ENCODE measurements around the gene SPDYE3.
A peak's percentile ranks its signal among the peaks of the same experiment; 100 is the strongest.
"Not testable (repeated sequence)": the region's sequence is repeated elsewhere in the genome, so short reads cannot be mapped to it uniquely, and the experiment has no call there.

SPDYE3 gene

GRCh38 chr7:100325671-100326070, 18.2 kb downstream of the SPDYE3 start:
- H3K4me3 ChIP-seq (replicated peaks; ENCODE audit: low read depth, low read length); DNase-seq (ENCODE audit: low read depth): not testable (repeated sequence)

- not testable (repeated sequence) for H3K4me3 ChIP-seq (replicated peaks; ENCODE audit: low read depth, low read length); DNase-seq (ENCODE audit: low read depth)
Measured at GRCh38 chr7:100326914-100327313, 19.4 kb downstream of the SPDYE3 start.

DNA sequence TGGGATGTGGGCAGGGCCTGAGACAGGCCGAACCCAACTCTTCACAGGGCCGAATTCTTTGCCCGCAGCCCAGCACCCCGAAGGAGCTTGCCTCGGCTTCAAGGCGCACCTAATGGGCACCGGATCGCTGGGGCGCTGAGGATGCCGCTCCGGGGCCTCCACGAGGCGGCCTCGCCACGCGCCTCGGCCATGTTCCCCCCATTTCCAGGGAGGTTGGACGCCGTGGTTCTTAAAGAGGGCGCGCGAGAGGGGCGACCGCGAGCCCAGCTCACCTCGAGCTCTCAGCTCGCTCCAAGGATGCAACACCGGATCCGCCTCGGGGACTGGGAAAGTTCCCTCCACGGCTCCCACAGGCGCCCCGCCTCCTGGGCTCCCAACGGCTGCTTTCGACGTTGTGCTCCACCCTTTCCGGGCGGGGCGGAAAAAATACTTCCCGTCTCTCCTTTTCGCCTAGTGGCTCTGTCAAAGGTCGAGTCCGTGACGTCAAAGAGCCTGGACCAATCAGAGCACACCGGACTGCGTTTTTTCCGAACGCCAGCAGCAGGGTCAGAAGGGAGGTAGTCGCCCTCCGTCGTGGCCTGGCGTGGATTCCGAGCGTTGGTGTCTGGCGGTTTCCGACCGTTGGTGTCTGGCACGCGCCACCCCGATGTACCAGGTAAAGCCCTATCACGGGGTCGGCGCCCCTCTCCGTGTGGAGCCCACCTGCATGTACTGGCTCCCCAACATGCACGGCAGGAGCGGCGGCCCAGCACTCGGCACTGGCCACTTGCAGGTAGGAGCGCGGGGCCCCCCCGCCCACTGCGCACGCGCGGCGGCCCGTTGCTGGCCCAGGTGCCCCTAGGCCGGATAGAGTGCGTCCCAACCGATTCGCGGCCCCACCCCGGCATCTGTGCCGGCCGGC, 28.3 kb downstream of the SPDYE3 start:
- peak overlapping the region; percentile 68 for H3K4me3 ChIP-seq (replicated peaks; ENCODE audit: low read depth, low read length)
- peak; percentile 94 for DNase-seq (ENCODE audit: low read depth)

DNA sequence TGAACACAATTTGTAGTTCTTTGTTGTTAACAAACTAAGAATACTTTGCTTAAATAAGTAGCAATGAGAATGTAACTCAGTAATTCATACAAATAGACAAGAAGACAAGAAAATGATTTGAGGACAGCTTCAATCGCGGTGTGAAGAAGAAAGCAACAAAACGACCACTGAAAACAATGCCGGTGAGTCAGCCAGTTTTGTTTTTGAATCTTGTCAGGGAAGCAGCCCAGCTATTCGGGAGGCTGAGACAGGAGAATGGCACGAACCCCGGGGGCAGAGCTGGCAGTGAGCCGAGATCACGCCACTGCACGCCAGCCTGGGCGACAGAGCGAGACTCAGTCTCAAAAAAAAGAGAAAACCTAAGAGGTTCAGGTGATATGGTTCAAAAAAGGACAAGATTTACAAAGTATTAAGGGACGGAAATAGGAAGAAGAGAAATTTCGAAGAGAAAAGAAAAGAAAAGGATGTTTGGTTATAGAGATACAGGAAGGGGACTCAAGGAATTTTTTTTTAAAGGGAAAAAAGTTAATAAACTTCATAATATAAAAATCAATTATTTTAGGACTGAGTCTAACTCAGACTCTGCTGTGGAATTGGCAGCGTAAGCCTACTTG, 30.7 kb downstream of the SPDYE3 start:
- not testable (repeated sequence) for H3K4me3 ChIP-seq (replicated peaks; ENCODE audit: low read depth, low read length)
- peak; percentile 23 for DNase-seq (ENCODE audit: low read depth)

- not testable (repeated sequence) for H3K4me3 ChIP-seq (replicated peaks; ENCODE audit: low read depth, low read length); DNase-seq (ENCODE audit: low read depth)
Measured at GRCh38 chr7:100341286-100341685, 33.8 kb downstream of the SPDYE3 start.

DNA sequence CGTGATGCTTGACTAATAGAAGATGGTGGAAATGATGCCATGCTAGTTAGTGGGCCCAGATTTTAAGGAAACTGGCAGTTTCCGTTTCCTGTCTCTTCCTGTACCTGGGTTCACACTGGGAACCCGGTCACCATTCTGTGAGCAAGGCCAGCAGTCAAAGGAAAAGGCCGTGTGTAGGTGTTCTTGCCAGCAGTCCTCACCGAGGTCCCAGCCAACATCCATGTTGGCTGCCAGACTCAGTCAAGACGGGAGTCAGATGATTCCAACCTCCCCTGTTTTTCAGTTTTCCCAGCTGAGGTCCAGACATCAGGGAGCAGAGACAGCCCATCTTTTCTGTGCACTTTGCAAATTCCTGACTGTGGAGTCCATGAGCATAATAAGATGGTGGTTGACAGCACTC, 35.3 kb downstream of the SPDYE3 start:
- H3K4me3 ChIP-seq (replicated peaks; ENCODE audit: low read depth, low read length), result no peak overlapping the region
- no peak for DNase-seq (ENCODE audit: low read depth)
- TF ChIP-seq, protein P1, sequence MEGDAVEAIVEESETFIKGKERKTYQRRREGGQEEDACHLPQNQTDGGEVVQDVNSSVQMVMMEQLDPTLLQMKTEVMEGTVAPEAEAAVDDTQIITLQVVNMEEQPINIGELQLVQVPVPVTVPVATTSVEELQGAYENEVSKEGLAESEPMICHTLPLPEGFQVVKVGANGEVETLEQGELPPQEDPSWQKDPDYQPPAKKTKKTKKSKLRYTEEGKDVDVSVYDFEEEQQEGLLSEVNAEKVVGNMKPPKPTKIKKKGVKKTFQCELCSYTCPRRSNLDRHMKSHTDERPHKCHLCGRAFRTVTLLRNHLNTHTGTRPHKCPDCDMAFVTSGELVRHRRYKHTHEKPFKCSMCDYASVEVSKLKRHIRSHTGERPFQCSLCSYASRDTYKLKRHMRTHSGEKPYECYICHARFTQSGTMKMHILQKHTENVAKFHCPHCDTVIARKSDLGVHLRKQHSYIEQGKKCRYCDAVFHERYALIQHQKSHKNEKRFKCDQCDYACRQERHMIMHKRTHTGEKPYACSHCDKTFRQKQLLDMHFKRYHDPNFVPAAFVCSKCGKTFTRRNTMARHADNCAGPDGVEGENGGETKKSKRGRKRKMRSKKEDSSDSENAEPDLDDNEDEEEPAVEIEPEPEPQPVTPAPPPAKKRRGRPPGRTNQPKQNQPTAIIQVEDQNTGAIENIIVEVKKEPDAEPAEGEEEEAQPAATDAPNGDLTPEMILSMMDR (IDR thresholded peaks at IDR 0.05; ENCODE audit: low read length, missing control alignments), result no peak

GRCh38 chr7:100344124-100344559, 36.6 kb downstream of the SPDYE3 start:
- H3K4me3 ChIP-seq (replicated peaks; ENCODE audit: low read depth, low read length); DNase-seq (ENCODE audit: low read depth): not testable (repeated sequence)

DNA sequence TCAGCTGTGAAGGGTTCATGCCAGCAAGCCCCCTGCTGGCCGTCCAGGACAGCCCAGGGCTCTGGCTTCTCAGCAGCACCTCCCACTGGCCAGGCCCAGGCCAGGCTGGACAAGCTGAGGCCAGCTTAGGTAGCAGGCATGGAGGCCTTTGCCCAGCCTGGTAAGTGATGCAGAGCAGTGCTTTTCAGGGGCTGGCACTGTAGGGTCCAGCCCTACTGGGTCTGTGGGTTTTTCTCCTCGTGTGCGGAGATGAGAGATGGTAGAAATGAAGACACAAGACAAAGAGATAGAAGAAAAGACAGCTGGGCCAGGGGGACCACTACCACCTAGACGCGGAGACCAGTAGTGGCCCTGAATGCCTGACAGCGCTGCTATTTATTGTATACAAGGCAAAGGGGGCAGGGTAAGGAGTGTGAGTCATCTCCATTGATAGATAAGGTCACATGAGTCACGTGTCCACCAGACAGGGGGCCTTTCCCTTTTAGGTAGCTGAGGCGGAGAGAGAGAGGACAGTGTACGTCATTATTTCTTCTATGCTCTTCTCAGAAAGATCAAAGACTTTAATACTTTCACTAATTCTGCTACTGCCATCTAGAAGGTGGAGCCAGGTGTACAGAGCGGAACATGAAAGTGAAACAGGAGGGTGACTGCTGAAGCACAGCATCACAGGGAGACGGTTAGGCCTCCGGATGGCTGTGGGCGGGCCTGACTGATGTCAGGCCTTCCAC, 37.2 kb downstream of the SPDYE3 start:
- H3K4me3 ChIP-seq (replicated peaks; ENCODE audit: low read depth, low read length), result not testable (repeated sequence)
- DNase-seq (ENCODE audit: low read depth), result peak; percentile 76

GRCh38 chr7:100345288-100345672, 37.8 kb downstream of the SPDYE3 start:
- TF ChIP-seq, protein P1 (IDR thresholded peaks at IDR 0.05; ENCODE audit: low read length, missing control alignments), result peak; percentile 37
- DNase-seq (ENCODE audit: low read depth), result peak; percentile 67
- H3K4me3 ChIP-seq (replicated peaks; ENCODE audit: low read depth, low read length), result not testable (repeated sequence)

More for the DNA sequence above, 37.2 kb downstream of the SPDYE3 start:
- TF ChIP-seq, protein P1 (IDR thresholded peaks at IDR 0.05; ENCODE audit: low read length, missing control alignments), result peak; percentile 40

GRCh38 chr7:100346921-100347320, 39.4 kb downstream of the SPDYE3 start:
- TF ChIP-seq, protein P1 (IDR thresholded peaks at IDR 0.05; ENCODE audit: low read length, missing control alignments), result no peak
- H3K4me3 ChIP-seq (replicated peaks; ENCODE audit: low read depth, low read length), result no peak overlapping the region
- no peak for DNase-seq (ENCODE audit: low read depth)
